IMR-90 (cell line): ENCODE results near the gene ST7. TPM values are rescaled to one million over a fixed set of nuclear protein-coding genes. Genes with fewer than 3 reads are reported as not detected.

Source experiments
- ATAC-seq: fragments of 200-7000 bp; cut with Tn5 transposase; 2 replicates; pipeline ENCODE4 v1.9.1; 2020; ENCODE audit warnings: low read depth, mild to moderate bottlenecking, moderate library complexity
- BruUV-seq: library from RNA; stranded (reverse); fragments of 400-500 nt; replicated peaks from 2 replicates; lab custom pipeline; 2021; lab: Mats Ljungman, UMichigan
- CTCF ChIA-PET: fragments of 300-600 bp; formaldehyde crosslinking; extraction: SDS; loops from one replicate; lab custom pipeline; 2021; ENCODE audit warnings: antibody characterized with exemption; lab: Yijun Ruan, JAX
- POLR2A ChIA-PET: fragments of 300-600 bp; sonication (Branson Sonifier 250); formaldehyde crosslinking; loops from one replicate; lab custom pipeline; 2022; ENCODE audit warnings: antibody characterized with exemption; ENCODE audit not compliant: unreplicated experiment; lab: Charles Lee
- DNase-seq: peaks from one replicate; pipeline ENCODE4 v3.0.0; 2013
- H2AFZ ChIP-seq: replicated peaks from 2 replicates; pipeline ENCODE3; 2013; ENCODE audit warnings: low read length, mild to moderate bottlenecking; ENCODE audit not compliant: poor library complexity
- H2AK5ac ChIP-seq: 2 replicates; pipeline ENCODE4 v1.6.1; 2013; ENCODE audit warnings: low read depth, low read length, inconsistent platforms
- H2AK9ac ChIP-seq: replicated peaks from 2 replicates; pipeline ENCODE3; 2013; ENCODE audit warnings: mild to moderate bottlenecking, low read depth, low read length, moderate library complexity; ENCODE audit not compliant: poor library complexity
- H2BK120ac ChIP-seq: 2 replicates; pipeline ENCODE4 v1.6.1; 2013; ENCODE audit warnings: low read depth, low read length, inconsistent platforms
- H2BK15ac ChIP-seq: 3 replicates; pipeline ENCODE4 v1.6.1; 2013; ENCODE audit warnings: low read depth, low read length, inconsistent platforms
- H2BK20ac ChIP-seq: 2 replicates; pipeline ENCODE4 v1.6.1; 2013; ENCODE audit warnings: low read depth, mild to moderate bottlenecking, inconsistent platforms, low read length, moderate library complexity
- H2BK5ac ChIP-seq: 2 replicates; pipeline ENCODE4 v1.6.1; 2013; ENCODE audit warnings: mild to moderate bottlenecking, low read depth, low read length, inconsistent platforms; ENCODE audit not compliant: poor library complexity, severe bottlenecking
- H3K14ac ChIP-seq: replicated peaks from 2 replicates; pipeline ENCODE4 v1.6.1; 2013; ENCODE audit warnings: low read depth, low read length, inconsistent platforms
- H3K18ac ChIP-seq: 2 replicates; pipeline ENCODE4 v1.6.1; 2013; ENCODE audit warnings: low read depth, low read length, control low read depth
- H3K23ac ChIP-seq: 2 replicates; pipeline ENCODE4 v1.6.1; 2013; ENCODE audit warnings: low read depth, low read length, inconsistent platforms
- H3K27ac ChIP-seq: 2 replicates; pipeline ENCODE4 v1.5.1; 2013; ENCODE audit warnings: mild to moderate bottlenecking, control low read depth, low read length; ENCODE audit not compliant: insufficient read depth
- H3K27me3 ChIP-seq: 2 replicates; pipeline ENCODE4 v1.6.1; 2013; ENCODE audit warnings: low read length; ENCODE audit not compliant: control insufficient read depth, insufficient read depth
- H3K36me3 ChIP-seq: 2 replicates; pipeline ENCODE4 v1.6.1; 2013; ENCODE audit warnings: low read length, mixed read lengths; ENCODE audit not compliant: control insufficient read depth, insufficient read depth
- H3K4ac ChIP-seq: 2 replicates; pipeline ENCODE4 v1.6.1; 2013; ENCODE audit warnings: low read depth, low read length, inconsistent platforms
- H3K4me1 ChIP-seq: 2 replicates; pipeline ENCODE4 v1.6.1; 2013; ENCODE audit warnings: low read length, mixed read lengths; ENCODE audit not compliant: control insufficient read depth, insufficient read depth
- H3K4me2 ChIP-seq: 2 replicates; pipeline ENCODE4 v1.6.1; 2013; ENCODE audit warnings: low read depth, mild to moderate bottlenecking, control low read depth, low read length, moderate library complexity
- H3K4me3 ChIP-seq: 2 replicates; pipeline ENCODE4 v1.5.1; 2013; ENCODE audit warnings: low read depth, mild to moderate bottlenecking, control low read depth, low read length, moderate library complexity; ENCODE audit not compliant: insufficient read depth
- H3K56ac ChIP-seq: 2 replicates; pipeline ENCODE4 v1.6.1; 2013; ENCODE audit warnings: low read length, inconsistent platforms; ENCODE audit not compliant: insufficient read depth; ENCODE audit errors: extremely low read depth
- H3K79me1 ChIP-seq, 2 experiments: 2 replicates each; pipeline ENCODE4 v1.6.1; 2013; ENCODE audit warnings: low read length in 2 of 2, inconsistent platforms in 1 of 2, low read depth in 1 of 2
- H3K9ac ChIP-seq: 2 replicates; pipeline ENCODE4 v1.6.1; 2013; ENCODE audit warnings: low read depth, low read length, control low read depth
- H3K9me1 ChIP-seq: 2 replicates; pipeline ENCODE4 v1.6.1; 2013; ENCODE audit warnings: low read length, inconsistent platforms; ENCODE audit not compliant: insufficient read depth
- H3K9me3 ChIP-seq: 2 replicates; pipeline ENCODE4 v1.6.1; 2013; ENCODE audit warnings: low read length; ENCODE audit not compliant: control insufficient read depth, insufficient read depth
- H4K20me1 ChIP-seq: 2 replicates; pipeline ENCODE4 v1.6.1; 2013; ENCODE audit warnings: low read length, inconsistent platforms; ENCODE audit not compliant: insufficient read depth
- H4K5ac ChIP-seq: 2 replicates; pipeline ENCODE4 v1.6.1; 2013; ENCODE audit warnings: mild to moderate bottlenecking, low read depth, low read length, control low read depth
- H4K8ac ChIP-seq, 2 experiments: 2 replicates each; pipeline ENCODE4 v1.6.1; 2013; ENCODE audit warnings: low read depth in 2 of 2, low read length in 2 of 2, control low read depth in 1 of 2, inconsistent platforms in 1 of 2
- H4K91ac ChIP-seq: 2 replicates; pipeline ENCODE4 v1.6.1; 2013; ENCODE audit warnings: low read depth, low read length, inconsistent platforms; ENCODE audit not compliant: insufficient read depth
- BHLHE40 ChIP-seq: fragments of 150-350 bp; IDR thresholded peaks from 2 replicates; pipeline ENCODE4 v1.6.1; 2016; ENCODE audit warnings: mild to moderate bottlenecking, low read depth, low read length
- CEBPB ChIP-seq: IDR thresholded peaks from 2 replicates; pipeline ENCODE4 v1.6.1; 2012; ENCODE audit warnings: low read depth, low read length, improper control_type of control experiment
- CHD1 ChIP-seq: IDR thresholded peaks from 2 replicates; pipeline ENCODE4 v1.6.1; 2012; ENCODE audit warnings: low read depth, low read length, improper control_type of control experiment
- CTCF ChIP-seq: conservative IDR thresholded peaks from 2 replicates; pipeline ENCODE4 v1.5.1; 2012; ENCODE audit warnings: mild to moderate bottlenecking, low read depth, low read length, improper control_type of control experiment
- ELK1 ChIP-seq: fragments of 150-350 bp; IDR thresholded peaks from 2 replicates; pipeline ENCODE4 v1.6.1; 2016; ENCODE audit warnings: low read depth, mild to moderate bottlenecking, low read length, moderate library complexity, borderline replicate concordance
- FOS ChIP-seq: fragments of 150-350 bp; IDR thresholded peaks from 2 replicates; pipeline ENCODE4 v1.6.1; 2016; ENCODE audit warnings: low read depth, low read length
- MAFK ChIP-seq: IDR thresholded peaks from 2 replicates; pipeline ENCODE4 v1.6.1; 2012; ENCODE audit warnings: low read depth, low read length, improper control_type of control experiment
- MAZ ChIP-seq: IDR thresholded peaks from 2 replicates; pipeline ENCODE4 v1.6.1; 2012; ENCODE audit warnings: low read depth, mild to moderate bottlenecking, low read length, improper control_type of control experiment, moderate library complexity, borderline replicate concordance
- MXI1 ChIP-seq: IDR thresholded peaks from 2 replicates; pipeline ENCODE4 v1.6.1; 2012; ENCODE audit warnings: low read depth, mild to moderate bottlenecking, low read length, moderate library complexity, borderline replicate concordance
- NFE2L2 ChIP-seq: fragments of 150-350 bp; IDR thresholded peaks from 2 replicates; pipeline ENCODE4 v1.6.1; 2016; ENCODE audit warnings: low read depth, mild to moderate bottlenecking, low read length
- POLR2A ChIP-seq: IDR thresholded peaks from 2 replicates; pipeline ENCODE4 v1.6.1; 2012; ENCODE audit warnings: mild to moderate bottlenecking, low read depth, low read length
- RAD21 ChIP-seq: IDR thresholded peaks from 2 replicates; pipeline ENCODE4 v1.6.1; 2012; ENCODE audit warnings: low read length, improper control_type of control experiment
- RCOR1 ChIP-seq: IDR thresholded peaks from 2 replicates; pipeline ENCODE4 v1.6.1; 2012; ENCODE audit warnings: mild to moderate bottlenecking, low read length, improper control_type of control experiment; ENCODE audit not compliant: insufficient replicate concordance
- RFX5 ChIP-seq: IDR thresholded peaks from 2 replicates; pipeline ENCODE4 v1.8.0; 2012; ENCODE audit warnings: low read depth, mild to moderate bottlenecking, low read length, moderate library complexity
- SMC3 ChIP-seq: fragments of 150-350 bp; IDR thresholded peaks from 2 replicates; pipeline ENCODE4 v1.6.1; 2016; ENCODE audit warnings: low read depth, mild to moderate bottlenecking, antibody characterized with exemption, low read length, moderate library complexity
- USF2 ChIP-seq: fragments of 150-350 bp; IDR thresholded peaks from 2 replicates; pipeline ENCODE4 v1.6.1; 2017; ENCODE audit warnings: mild to moderate bottlenecking, antibody characterized with exemption, low read length, low read depth
- WGBS, 2 experiments: methylation state at CpG; one replicate each; pipeline versions ENCODE4 v1.1.5 to v1.1.7; 2013; ENCODE audit warnings: missing lambda C conversion rate in 2 of 2; ENCODE audit not compliant: insufficient read length in 1 of 2; ENCODE audit errors: extremely low coverage in 2 of 2; 5-methylcytosine and 5-hydroxymethylcytosine counted together
- dilution Hi-C: fragments of 300-500 bp; cut with HindIII; formaldehyde crosslinking; loops from one replicate; pipeline ENCODE4 v1.14.3; 2018; ENCODE audit warnings: low sequenced_read_pairs; ENCODE audit not compliant: unreplicated experiment
- in situ Hi-C: fragments of 300-500 bp; cut with MboI; formaldehyde crosslinking; loops from 3 replicates; pipeline ENCODE4 v1.14.3; 2019; ENCODE audit warnings: low sequenced_read_pairs, inconsistent platforms, mixed read lengths
- intact Hi-C: fragments of 100-400 bp; cut with micrococcal nuclease; formaldehyde crosslinking; loops from 2 replicates; pipeline ENCODE4 v1.10.0; 2022
- polyA plus RNA-seq, 3 experiments: library from polyadenylated mRNA; depleted of rRNA; stranded (reverse); fragments of >200 nt; gene quantifications; 2 replicates each; pipeline ENCODE4 v1.2.3, GENCODE V29; 2012; ENCODE audit warnings: low replicate concordance in 1 of 3
- total RNA-seq: library from RNA; depleted of rRNA; stranded (reverse); fragments of >200 nt; gene quantifications from 2 replicates; pipeline ENCODE4 v1.2.3, GENCODE V29; 2012

Gene ST7
- total and polyA plus RNA-seq, 2 of the 4 experiments (the other 2 are of a cell fraction): 18.6 to 26.0 TPM

GRCh38 chr7:117048882-117049281 is 95.6 kb downstream of the ST7 start:
- ChIA-PET CTCF (no interaction called here), POLR2A (no interaction called here)
- H2BK120ac ChIP-seq: no peak overlapping the region
- H3K9ac ChIP-seq: no peak overlapping the region
- H4K20me1 ChIP-seq: no peaks in the 10 kb centered on the region
- TF ChIP-seq SMC3: no peak
- TF ChIP-seq MXI1: no peak
- no peak for TF ChIP-seq BHLHE40
- no peak for TF ChIP-seq CTCF
- no peak for TF ChIP-seq CEBPB
- TF ChIP-seq MAZ: no peak
- no peak for TF ChIP-seq MAFK
- TF ChIP-seq FOS: no peak
- TF ChIP-seq NFE2L2: no peak
- no peak for TF ChIP-seq CHD1
- no peak for TF ChIP-seq RCOR1
- TF ChIP-seq USF2: no peak
- no peak for TF ChIP-seq RAD21
- no peak for TF ChIP-seq ELK1
- no peak for TF ChIP-seq POLR2A
- TF ChIP-seq RFX5: no peak
- H3K56ac ChIP-seq: no peak overlapping the region
- ATAC-seq (no peak), DNase-seq (no peak)
- H4K8ac ChIP-seq: no peak overlapping the region
- dilution Hi-C loops: no loop called here
- no peak overlapping the region; the same call in 1 of the 2 replicates for H3K23ac ChIP-seq
- H2AFZ ChIP-seq: no peak overlapping the region
- H3K4ac ChIP-seq: no peak overlapping the region
- H3K18ac ChIP-seq: no peak overlapping the region
- no peak overlapping the region for H2BK5ac ChIP-seq
- H2AK5ac ChIP-seq: no peak overlapping the region
- no peak overlapping the region for H3K27ac ChIP-seq
- H4K5ac ChIP-seq: no peak overlapping the region
- peaks cover 4% of the 10 kb centered on the region for H3K4me1 ChIP-seq
- no peak overlapping the region for H2BK20ac ChIP-seq
- in situ Hi-C loops: no loop called here
- no peak overlapping the region for H4K91ac ChIP-seq
- no peaks in the 10 kb centered on the region for H3K9me3 ChIP-seq
- 100% methylated on average over 2 of the region's 3 CpGs; no CpG with 5 or more reads in 1 of the 2 experiments for WGBS, 2 experiments
- no peak overlapping the region for H3K4me3 ChIP-seq
- BruUV-seq: no TSS peak
- no peak overlapping the region for H3K4me2 ChIP-seq
- H3K27me3 ChIP-seq: no peaks in the 10 kb centered on the region
- no peak overlapping the region for H3K14ac ChIP-seq
- H3K79me1 ChIP-seq: peaks cover 40 to 48% of the 10 kb centered on the region in 2 experiments
- H2AK9ac ChIP-seq: no peak overlapping the region
- no peaks in the 10 kb centered on the region for H3K36me3 ChIP-seq
- H2BK15ac ChIP-seq: no peak overlapping the region
- H3K9me1 ChIP-seq: peaks cover 2% of the 10 kb centered on the region; the same call in 1 of the 2 replicates
- intact Hi-C loops: no loop called here
